T-helper 2 cell treated with Interferon-gamma antibody and Interleukin-4, amounts not matched to agents 100 ng/mL and 5 ng/mL, for 36 hours (primary cell): ENCODE measurements around the gene TTI1. TPM values are rescaled to one million over a fixed set of nuclear protein-coding genes. Genes with fewer than 3 reads are reported as not detected.

Experiments
- intact Hi-C: fragments of 100-400 bp; cut with micrococcal nuclease; formaldehyde crosslinking; loops from one replicate; pipeline ENCODE4 v1.15.1; 2023
- total RNA-seq: library from RNA; stranded (reverse); gene quantifications from 2 replicates; pipeline ENCODE4 v1.2.3, GENCODE V29; 2022

TTI1 gene
- total RNA-seq, 1 donor from 2014 or later, result 35.1 TPM

DNA sequence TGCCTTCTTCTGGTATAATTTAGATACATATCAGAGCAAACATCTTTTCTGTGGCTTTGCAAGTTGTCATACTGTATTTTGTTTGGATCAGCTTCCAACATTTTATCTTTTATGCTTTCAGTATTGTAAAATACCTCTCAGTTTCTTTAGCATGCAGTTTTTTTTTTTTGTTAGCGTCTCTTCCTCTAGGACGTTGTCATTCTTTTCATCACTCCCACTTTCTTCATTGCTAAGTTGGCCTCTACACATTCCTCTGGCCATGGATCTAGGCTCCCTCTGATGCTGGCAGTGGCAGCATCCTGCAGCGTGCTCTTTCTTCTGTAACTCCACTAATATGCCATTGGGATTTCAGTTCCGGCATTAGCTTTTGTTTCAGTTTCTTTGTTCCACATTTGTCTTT is 22.0 kb upstream of the TTI1 start:
- intact Hi-C loops, result loop anchor here (5.0 kb wide), 2 partner anchors 112 to 352 kb away; partner anchors contain the start of gene TGM2

DNA sequence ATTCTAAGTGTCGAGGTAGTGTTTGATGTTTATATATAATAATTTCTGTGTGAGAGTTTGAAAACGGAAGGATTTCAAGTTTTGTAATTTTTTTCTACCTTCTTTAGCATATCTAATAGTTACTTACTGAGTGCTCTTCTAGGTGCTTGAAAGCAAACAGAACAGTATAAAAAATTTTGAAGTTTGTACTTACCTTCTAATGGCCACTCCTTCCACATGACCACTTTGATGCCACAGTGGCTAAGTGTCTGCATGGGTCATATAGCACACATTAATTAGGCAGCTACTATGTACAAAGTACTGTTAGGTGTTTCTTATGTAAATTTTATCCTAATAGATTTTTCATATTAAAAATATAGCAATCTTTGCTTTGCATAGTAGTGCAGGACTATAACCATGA is 21.4 kb upstream of the TTI1 start:
- intact Hi-C loops, result loop anchor here (5.0 kb wide), 2 partner anchors 113 to 353 kb away; partner anchors contain the start of gene TGM2

- intact Hi-C loops, result no loop called here
Measured at GRCh38 chr20:38052870-38053269, 19.6 kb upstream of the TTI1 start.

- intact Hi-C loops, result no loop called here
Measured at GRCh38 chr20:38050686-38051085, 17.4 kb upstream of the TTI1 start.

DNA sequence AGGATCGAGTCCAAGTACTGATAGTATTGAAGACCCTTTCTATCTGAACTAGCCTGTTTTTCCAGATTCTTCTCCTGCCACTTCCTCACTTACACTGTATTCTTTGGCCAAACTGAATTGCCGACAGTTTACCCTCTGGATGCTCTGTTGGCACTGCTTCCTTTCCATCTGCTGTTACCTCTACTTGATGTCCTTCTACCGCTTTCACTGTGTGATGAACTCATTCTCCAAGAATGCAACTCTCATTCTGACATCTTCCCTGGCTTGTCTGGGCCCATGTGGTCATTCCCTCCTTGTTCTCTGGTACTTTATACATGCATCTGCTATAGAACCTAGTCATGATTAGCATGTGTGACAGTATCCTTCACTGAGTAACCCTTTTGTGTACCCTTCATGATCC is 16.5 kb upstream of the TTI1 start:
- intact Hi-C loops, result no loop called here

DNA sequence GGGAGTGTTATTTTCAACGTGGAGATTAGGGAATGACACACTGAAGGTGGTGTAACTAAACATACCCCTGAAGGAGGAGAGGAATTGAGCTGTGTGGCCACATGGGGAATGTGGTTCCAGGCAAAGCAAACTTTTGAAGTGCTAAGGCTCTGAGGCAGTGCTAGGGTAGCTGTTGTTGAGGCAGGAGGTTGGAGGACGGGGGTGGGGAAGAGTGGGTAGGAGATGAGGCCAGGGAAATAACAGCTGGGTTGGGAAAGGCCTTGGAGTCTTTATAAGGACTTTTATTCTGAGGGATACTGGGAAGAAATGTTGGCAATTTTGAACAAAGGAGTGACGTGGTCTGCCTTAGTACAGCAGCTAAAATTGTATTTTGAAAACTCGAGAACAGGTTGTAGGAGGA is 13.3 kb upstream of the TTI1 start:
- intact Hi-C loops, result no loop called here

DNA sequence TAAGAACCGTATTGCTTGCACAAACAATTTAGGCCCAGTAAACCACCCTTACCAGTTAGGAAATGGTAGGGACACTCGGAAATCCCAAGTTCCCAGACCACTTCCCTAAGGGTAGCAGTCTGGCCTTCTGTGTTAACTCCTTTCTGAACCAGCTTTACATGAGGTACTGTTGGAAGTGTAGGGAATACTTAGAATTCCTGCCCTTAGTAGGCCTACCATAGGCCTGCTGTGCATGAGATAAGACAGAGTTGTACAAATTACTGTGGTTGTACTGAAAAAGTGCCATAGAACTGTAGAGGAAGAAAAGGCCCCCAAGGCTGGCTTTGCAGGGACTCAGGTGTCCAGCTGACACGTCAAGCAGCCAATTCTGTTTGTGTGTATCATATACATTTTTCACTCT is 11.4 kb upstream of the TTI1 start:
- intact Hi-C loops, result no loop called here

DNA sequence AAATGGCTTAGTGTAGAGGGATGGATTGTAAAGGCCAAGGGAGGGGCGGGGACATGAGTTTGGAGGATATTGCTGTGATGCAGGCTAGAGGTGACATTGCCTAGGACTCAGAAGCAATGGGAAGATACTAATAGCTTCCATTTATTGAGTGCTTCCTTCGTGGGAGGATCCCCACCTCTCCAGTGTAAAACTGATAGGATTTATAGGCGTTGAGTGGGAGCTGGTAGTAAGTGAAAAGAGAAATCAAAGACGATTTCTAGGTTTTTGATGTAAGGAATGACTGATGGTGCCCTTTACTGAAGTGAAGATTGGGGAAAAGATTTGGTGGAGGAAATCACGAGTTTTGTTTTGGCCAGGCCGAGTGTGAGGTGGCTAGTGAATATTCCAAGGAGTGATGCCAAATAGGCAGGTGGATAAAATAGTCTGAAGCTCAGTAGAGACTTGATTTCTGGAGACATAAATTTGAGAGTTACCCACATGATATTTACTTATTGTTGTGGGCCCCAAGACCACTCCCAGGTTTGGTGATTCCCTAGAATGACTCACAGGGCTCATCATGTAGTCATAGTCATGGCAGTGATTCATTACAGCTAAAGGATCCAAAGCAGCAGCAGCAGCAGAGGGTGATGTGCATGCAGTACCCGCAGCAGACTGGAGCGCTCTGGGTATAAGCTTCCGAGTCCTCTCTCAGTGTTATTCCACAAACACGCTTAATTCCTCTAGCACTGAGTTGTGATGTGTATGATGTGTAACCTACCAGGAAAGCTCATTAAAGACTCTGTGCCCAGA is 10.4 kb upstream of the TTI1 start:
- intact Hi-C loops, result no loop called here

DNA sequence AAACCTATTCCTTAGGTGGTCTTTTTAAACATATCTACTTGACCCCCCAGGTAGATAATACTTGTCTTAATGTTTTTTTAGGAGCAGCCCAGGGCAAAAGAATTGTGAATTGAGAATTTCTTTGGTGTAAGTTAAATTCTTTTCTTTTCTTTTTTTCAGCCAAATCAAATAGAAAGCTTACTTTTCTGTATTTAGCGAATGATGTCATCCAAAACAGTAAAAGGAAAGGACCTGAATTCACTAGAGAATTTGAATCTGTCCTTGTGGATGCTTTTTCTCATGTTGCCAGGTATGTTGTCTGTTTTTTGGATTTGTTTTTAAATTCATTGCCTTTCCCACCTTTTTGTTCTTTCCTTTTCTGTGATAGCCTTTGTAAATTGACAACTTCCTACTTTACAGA is 7.0 kb upstream of the TTI1 start:
- intact Hi-C loops, result no loop called here

GRCh38 chr20:38036366-38036765 is 3.1 kb upstream of the TTI1 start:
- intact Hi-C loops, result no loop called here

DNA sequence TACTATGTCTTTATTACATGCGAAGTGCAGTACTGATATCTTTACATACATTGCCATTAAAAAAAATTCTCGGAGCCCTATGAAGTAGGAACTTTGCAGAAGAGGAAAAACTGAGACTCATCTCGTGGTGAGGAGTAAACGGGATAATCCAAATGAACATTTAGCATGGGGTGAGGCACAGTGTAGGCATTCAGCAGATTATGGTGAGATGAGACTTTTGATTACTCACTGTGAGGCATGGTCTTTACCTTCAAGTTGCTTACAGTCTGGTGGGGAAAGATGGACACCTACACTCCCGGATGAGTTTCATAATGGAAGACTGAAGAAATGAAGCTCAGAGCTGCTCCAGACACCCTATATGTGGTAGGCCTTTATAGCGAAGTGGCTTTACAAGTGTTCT is 1.7 kb upstream of the TTI1 start:
- intact Hi-C loops, result loop anchor here (5.0 kb wide), 1 partner anchor 343 kb away; the partner anchor contains the start of gene CTNNBL1

GRCh38 chr20:38034108-38034649 is 923 bp upstream of the TTI1 start:
- intact Hi-C loops, result loop anchor here (5.0 kb wide), 1 partner anchor 342 kb away; the partner anchor contains the start of gene CTNNBL1

- intact Hi-C loops, result loop anchor here (1.0 to 5.0 kb wide), 4 partner anchors 40 to 504 kb away; partner anchors contain the start of gene CTNNBL1
Measured at GRCh38 chr20:38032585-38033329, 499 bp downstream of the TTI1 start.

DNA sequence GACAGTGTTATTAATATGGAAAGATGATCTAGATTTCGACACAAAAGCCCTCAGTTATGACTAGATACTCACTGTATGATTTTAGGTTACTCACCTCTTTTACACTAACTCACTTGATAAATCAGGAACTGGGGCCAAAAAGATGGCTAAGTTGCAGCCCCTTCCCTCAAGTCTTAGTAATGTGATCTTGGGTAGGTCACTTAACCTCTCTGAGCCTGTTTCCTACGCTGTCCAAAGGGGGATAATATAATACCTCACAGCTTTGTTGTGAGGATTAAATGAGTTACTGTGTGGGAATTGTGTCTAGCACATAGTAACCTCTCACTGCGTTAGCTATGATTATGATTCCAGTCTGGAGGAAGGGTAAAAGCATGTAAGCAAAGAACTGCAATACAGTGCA is 1.3 kb downstream of the TTI1 start:
- intact Hi-C loops, result loop anchor here (2.0 to 5.0 kb wide), 2 partner anchors 39 to 340 kb away; partner anchors contain the start of gene CTNNBL1

DNA sequence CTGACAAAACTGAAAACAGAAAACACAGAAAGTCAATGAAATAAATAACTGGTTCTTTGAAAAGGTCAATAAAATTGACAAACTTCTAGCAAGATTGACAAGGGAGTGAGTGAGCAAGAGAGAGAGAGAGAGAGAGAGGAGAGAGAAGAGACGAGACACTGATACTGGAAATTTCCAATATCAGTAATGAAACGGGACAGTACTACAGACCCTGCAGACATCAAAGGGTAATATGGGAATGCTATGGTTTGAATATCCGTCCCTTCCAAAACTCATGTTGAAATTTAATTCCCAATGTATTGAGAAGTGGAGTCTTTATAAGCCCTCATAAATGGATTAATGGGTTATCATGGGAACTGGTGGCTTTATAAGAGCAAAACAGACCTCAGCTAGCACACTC is 3.8 kb downstream of the TTI1 start:
- intact Hi-C loops, result no loop called here

DNA sequence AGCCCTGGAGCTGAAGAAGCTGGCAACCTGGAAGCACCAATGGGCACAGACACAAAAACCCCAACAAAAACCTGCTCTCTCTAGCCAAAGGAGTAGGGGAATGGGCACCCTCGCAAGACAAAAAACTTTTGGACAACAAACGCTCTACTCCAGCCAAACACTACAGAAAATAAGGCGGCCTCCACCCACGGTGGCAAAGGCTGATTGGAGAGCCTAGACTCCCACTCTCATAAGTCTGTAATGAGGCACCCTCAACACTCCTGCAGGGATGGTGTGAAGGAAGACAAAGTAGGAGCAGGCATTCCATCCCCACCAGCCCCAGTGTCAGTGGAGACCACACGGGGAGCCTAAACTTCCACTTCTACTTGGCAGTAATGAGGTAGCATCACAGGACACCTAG is 8.8 kb downstream of the TTI1 start:
- intact Hi-C loops, result no loop called here

- intact Hi-C loops, result no loop called here
Measured at GRCh38 chr20:38023181-38024001, 9.9 kb downstream of the TTI1 start.

DNA sequence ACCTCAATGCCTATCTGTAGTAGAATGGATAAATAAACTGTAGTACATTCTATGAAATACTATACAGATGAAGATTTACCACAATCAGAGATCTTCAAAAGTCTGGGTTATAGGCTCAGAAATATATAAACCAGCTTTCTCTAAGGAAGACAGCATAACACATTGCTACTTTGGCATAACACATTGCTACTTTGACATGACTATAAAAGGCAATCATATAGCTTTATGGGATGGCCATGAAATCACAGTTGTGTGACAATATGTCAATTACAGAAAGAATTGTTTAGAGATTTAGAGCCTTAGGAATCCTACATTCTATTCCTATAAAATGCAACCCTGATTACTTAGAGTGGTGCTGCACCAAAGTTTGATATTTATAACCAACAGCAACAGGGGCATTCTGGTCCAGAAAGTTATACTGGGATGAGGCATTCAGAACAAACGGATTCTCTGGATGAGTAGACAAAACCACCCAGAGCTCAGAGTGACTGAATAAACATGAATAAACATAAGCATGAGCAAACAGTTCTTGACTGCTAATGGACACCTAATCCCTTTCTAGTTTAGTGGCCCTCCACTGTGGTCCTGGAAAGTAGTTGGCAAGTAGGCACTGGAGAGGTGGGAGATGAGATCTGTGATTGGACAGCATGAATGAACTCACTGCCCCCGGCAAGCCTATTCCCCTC is 12.0 kb downstream of the TTI1 start:
- intact Hi-C loops, result no loop called here

GRCh38 chr20:38018385-38018784 is 14.9 kb downstream of the TTI1 start:
- intact Hi-C loops, result no loop called here

- intact Hi-C loops, result no loop called here
Measured at GRCh38 chr20:38017959-38018358, 15.3 kb downstream of the TTI1 start.

DNA sequence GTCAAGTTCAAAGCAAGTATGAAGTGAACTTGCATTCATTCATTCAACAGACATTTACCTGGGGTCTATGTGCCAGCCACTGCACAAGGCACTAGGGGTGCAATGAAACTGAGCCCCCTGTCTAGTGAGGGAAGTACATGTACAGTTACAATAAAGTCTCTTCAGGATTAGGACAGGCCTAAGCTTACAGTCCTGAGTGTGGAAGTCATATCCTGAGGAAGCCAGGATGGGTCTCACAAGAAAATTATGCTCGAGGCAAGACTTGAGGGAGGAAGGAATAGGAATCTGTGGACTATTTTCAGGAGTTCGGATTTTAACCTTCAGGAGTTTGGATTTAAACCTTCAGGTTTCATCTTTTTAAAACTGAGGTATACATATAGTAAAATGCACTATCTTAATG is 19.4 kb downstream of the TTI1 start:
- intact Hi-C loops, result no loop called here
